Lower leg skin (tissue), 4 donors: Measurements from ENCODE around the gene CNEP1R1. TPM values are rescaled to one million over a fixed set of nuclear protein-coding genes. Genes with fewer than 3 reads are reported as not detected.
A peak's percentile ranks its signal among the peaks of the same experiment; 100 is the strongest.

Source experiments
- DNase-seq, 2 donors: peaks; one replicate each; pipeline ENCODE4 v3.0.0-alpha.2; 2019; ENCODE audit warnings: low spot score in 2 of 2
- H3K4me3 ChIP-seq: fragments of 200-600 bp; sonication (generic); 2 replicates; pipeline ENCODE4 v1.5.1; 2017; ENCODE audit warnings: mild to moderate bottlenecking, low read depth; ENCODE audit not compliant: poor library complexity, severe bottlenecking
- CTCF ChIP-seq, 3 donors: fragments of 450-650 bp; IDR thresholded peaks; one replicate each; pipeline ENCODE4 v1.5.1; 2016; ENCODE audit warnings: antibody characterized with exemption in 3 of 3, mild to moderate bottlenecking in 3 of 3, moderate library complexity in 2 of 3
- POLR2A ChIP-seq, 2 donors: fragments of 450-650 bp; IDR thresholded peaks; one replicate each; pipeline ENCODE4 v1.6.1; 2016 to 2017; ENCODE audit warnings: antibody characterized with exemption in 2 of 2, mild to moderate bottlenecking in 1 of 2, moderate library complexity in 1 of 2
- WGBS, 2 donors: methylation state at CpG; one replicate each; pipeline ENCODE4 v1.1.5; 2018; 5-methylcytosine and 5-hydroxymethylcytosine counted together
- intact Hi-C: fragments of 100-400 bp; cut with DNase I; formaldehyde crosslinking; loops from one replicate; pipeline ENCODE4 v1.15.0; 2023; ENCODE audit warnings: low total_unique reads
- total RNA-seq, 4 donors: library from RNA; depleted of rRNA; stranded (reverse); fragments of >200 nt; gene quantifications; one replicate each; pipeline ENCODE4 v1.1.0, GENCODE V29; 2016

The CNEP1R1 gene
- total RNA-seq, 4 donors from 2014 or later = 10.3 to 18.9 (median 17.5) TPM

GRCh38 chr16:50021544-50021943 is 3.5 kb upstream of the CNEP1R1 start:
- no peak overlapping the region for H3K4me3 ChIP-seq
- no peak for DNase-seq
- intact Hi-C loops = loop anchor here (10.0 kb wide), 1 partner anchor 353 kb away; no protein-coding TSS in a partner anchor
- TF ChIP-seq POLR2A (IDR thresholded peaks at IDR 0.05) (no peak), CTCF (IDR thresholded peaks at IDR 0.05) (no peak)
- 49 to 57% methylated on average over 2 of the region's 2 CpGs for WGBS, 2 donors

- 44 to 47% methylated on average over 4 of the region's 4 CpGs for WGBS, 2 donors
- H3K4me3 ChIP-seq = no peak overlapping the region
- intact Hi-C loops = loop anchor here (10.0 kb wide), 1 partner anchor 351 kb away; no protein-coding TSS in a partner anchor
- no peak for TF ChIP-seq POLR2A (IDR thresholded peaks at IDR 0.05)
- TF ChIP-seq CTCF (IDR thresholded peaks at IDR 0.05) = no peak
- DNase-seq = no peak
Observed at GRCh38 chr16:50023641-50024040, 1.4 kb upstream of the CNEP1R1 start.

- 84 to 89% methylated on average over 11 of the region's 11 CpGs for WGBS, 2 donors
- intact Hi-C loops = loop anchor here (10.0 kb wide), 1 partner anchor 351 kb away; no protein-coding TSS in a partner anchor
- no peak for DNase-seq
- no peak overlapping the region for H3K4me3 ChIP-seq
- no peak for TF ChIP-seq POLR2A (IDR thresholded peaks at IDR 0.05)
- no peak for TF ChIP-seq CTCF (IDR thresholded peaks at IDR 0.05)
Observed at GRCh38 chr16:50024207-50024606, 818 bp upstream of the CNEP1R1 start.

GRCh38 chr16:50025537-50025931 is 509 bp downstream of the CNEP1R1 start:
- TF ChIP-seq CTCF (IDR thresholded peaks at IDR 0.05) = no peak
- no peak for TF ChIP-seq POLR2A (IDR thresholded peaks at IDR 0.05)
- intact Hi-C loops = loop anchor here (5.0 to 10.0 kb wide), 2 partner anchors 187 to 349 kb away; no protein-coding TSS in a partner anchor
- 0 to 1% methylated on average over 17 of the region's 17 CpGs for WGBS, 2 donors
- peak in 1 of 2 donors; percentile 16 for DNase-seq
- H3K4me3 ChIP-seq = peak overlapping the region; percentile 98

- TF ChIP-seq CTCF (IDR thresholded peaks at IDR 0.05) (no peak), POLR2A (IDR thresholded peaks at IDR 0.05) (no peak)
- intact Hi-C loops = loop anchor here (5.0 to 10.0 kb wide), 2 partner anchors 184 to 347 kb away; no protein-coding TSS in a partner anchor
- DNase-seq = no peak
- H3K4me3 ChIP-seq = no peak overlapping the region
- WGBS, 2 donors = 96 to 98% methylated on average over 5 of the region's 5 CpGs
Observed at GRCh38 chr16:50027829-50028228, 2.8 kb downstream of the CNEP1R1 start.

GRCh38 chr16:50035468-50035992 is 10.5 kb downstream of the CNEP1R1 start:
- H3K4me3 ChIP-seq = no peak overlapping the region
- no peak for DNase-seq
- intact Hi-C loops = no loop called here
- WGBS, 2 donors = 70 to 74% methylated on average over 3 of the region's 3 CpGs
- TF ChIP-seq CTCF (IDR thresholded peaks at IDR 0.05) (no peak), POLR2A (IDR thresholded peaks at IDR 0.05) (no peak)
